T-helper 2 cell (primary cell): ENCODE data around the gene ATOX1.
A peak's percentile ranks its signal among the peaks of the same experiment; 100 is the strongest.

Experiments
- DNase-seq, 5 experiments: peaks; one replicate each; pipeline versions ENCODE4 v3.0.0 to v3.0.0-alpha.2; 2012 to 2022

ATOX1 gene

DNA sequence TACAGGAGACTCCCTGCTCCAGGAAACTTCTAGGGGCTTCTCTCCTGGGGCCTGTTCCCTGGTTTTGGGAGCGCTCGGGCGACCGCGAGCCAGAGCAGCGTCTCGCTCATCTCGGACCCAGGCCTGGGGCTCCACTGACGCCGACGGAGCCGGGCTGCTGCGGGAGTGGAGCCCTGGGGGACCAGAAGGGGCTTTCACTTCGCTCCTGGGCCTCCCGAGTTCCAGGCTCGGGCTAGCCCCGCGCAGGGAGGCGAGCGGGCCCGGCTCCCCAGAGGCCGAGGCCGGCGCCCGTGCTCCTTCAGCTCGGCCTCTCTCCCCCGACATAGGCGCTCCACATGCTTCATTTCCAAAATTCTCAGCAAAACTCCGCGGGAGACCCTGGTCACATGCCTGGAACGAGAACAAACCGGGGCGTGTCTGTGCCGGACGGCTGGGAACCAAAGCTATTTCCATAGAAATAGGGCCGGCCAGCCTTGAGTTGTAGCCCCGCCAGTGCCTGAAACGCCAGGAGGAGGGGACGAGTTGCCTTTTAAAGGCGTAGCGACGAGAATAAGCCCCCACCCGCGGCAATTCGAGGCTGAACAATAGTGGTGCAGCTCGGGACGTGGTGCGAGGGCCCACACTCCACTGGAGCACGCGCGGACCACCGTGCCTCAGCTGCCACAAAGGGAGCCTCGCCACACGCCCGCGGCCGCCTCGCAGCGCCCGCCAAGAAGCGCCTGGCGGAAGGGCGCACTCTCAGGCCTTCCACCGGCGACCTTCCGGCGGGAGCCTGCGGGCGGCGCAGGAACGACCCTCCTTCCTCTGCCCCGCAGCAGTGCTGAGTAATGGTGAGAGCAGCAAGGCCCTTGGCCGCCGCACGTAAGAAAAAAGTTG lies 12.2 kb upstream of the ATOX1 start:
- peak in 1 of 5 experiments; percentile 3 for DNase-seq

DNA sequence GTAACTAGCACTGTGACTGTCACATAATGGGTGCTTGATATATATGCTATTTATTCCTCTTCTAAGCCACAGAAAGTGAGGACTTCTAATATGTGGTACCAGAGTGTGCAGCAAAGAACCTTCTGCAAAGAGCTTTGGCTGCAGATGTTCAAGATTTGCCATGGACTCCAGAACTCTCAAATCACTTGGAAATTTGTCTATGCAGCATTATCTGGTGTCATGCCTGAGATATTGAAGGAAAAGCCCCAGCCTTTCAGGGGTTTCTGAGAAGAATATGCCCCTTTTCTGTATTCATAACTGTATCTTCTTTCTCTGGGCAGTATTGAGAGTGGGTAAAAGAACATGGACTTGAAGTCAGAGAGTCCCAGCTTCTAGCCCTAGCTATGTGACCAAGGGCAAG lies 8.5 kb upstream of the ATOX1 start:
- DNase-seq: no peak

DNA sequence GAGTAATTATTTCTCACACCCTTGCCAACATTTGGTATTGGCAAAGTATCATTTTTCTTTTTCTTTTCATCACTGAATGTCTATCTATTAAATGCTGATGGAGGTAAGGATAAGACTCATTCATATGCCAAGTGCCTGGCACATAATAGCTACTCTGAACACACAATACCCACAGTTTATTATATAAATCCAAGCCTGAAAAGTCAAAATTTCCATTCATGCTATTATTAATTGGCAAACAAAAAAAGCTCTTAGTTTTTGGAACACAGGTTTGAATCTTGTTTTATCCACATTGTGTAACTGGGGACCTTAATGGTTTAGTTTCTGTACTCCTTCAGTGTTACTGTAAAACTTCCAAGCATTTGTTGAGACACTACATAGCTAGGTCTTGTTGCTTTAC lies 6.4 kb upstream of the ATOX1 start:
- DNase-seq: no peak

DNA sequence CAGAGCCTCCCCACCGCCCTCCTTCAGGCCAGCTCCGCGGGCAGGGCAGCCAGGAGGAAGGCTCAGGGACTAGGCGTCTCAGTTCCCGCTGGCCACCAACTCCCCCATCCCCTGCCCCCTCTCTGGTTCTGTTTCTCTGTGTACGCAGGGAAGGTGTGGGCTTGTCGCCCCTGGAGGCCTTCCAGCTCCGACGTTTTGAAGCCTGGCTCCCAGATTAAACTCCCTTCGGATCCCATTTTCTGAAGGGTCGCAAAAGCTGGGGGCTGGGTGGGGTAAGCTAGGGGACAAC lies 346 bp downstream of the ATOX1 start:
- DNase-seq: no peak

DNA sequence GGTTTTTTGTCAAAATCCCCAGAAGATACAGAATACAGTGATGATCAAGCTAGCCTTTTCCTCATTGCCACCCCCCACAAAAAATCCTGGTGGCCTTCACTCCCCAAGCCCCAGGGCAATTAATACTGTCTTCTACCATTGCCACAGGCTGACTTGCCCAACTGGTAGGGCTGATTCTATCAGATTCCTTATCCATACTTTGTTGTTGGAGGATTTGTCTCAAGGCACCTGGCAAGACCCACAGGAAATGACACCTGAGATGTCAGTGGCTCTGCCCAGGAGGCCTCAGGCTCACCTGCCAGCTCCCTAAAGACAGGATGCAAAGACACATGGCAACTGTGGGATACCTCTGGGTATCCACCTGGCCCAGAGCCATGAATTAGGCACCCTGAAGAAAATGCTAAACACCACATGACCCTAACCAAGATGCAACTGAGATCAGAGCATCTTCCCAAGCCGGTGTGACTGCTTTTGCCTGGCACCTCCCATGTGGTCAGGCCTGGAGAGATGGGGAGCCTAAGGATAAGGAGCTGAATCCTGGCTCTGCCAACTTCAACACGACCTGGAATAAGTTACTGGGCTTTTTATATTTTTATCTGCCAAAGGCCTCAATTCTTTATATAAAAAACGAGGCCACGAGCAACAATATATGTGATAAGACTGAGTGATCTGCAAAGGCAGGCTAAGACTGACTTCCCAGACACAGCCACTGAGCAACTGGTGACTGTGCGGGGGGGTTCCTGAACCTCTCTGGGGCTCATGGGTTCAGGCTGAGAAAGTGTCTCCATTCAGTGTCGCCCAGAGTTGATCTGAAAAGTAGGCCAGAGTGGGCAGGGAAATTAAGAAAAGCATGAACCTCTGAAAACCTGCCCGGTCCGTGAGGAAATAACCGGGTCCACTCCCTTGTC lies 944 bp downstream of the ATOX1 start:
- peak in 1 of 5 experiments; percentile 50 for DNase-seq

DNA sequence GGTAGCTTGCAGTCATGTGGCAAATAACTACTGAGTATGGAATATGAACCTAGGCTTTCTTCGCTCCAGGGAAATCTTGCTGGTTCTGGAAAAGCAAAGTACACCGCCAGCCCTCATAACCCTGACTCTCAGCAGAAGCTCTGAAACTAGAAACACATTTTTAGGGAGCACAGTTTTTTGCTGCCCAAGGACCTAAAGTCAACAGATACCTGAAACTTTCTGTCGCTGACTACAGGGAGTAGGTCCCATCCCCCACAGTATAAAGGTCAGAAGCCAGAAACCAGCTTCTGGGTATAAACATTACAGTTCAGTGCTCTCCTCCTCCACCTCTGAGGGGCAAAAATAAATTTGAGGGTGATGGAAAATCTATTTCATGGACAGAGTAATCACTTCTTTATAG lies 3.0 kb downstream of the ATOX1 start:
- no peak for DNase-seq

DNA sequence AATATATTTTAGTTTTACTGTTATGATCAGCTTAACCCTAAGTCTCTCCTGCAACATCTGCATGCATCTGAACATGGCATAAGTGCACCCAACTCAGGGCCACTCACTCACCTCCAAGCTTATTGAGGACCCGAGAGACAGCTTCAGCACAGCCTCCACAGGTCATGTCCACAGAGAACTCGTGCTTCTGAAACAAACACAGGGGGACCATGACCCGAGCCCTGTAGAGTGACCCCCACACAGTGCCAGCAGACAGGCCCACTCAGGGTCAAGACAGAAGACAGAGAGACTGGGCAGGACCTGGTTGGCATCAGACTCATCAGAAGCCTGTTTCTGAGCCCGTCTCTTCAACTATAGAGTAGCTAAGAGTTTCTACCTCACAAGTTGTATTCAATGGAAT lies 6.8 kb downstream of the ATOX1 start:
- DNase-seq: no peak

DNA sequence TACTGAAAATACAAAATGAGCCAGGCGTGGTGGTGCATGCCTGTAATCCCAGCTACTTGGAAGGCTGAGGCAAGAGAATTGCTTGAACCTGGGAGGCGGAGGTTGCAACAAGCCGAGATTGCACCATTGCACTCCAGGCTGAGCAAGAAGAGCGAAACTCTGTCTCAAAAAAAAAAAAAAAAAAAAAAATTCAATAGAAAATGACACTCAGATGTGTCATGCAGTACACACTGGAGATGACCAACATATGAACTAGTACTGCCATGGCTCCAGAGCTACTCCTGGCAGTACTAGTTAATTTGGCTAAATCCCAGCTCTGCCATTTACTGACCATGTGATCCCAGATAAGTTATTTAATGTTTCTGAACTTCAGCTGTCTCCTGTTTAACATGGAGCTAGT lies 7.3 kb downstream of the ATOX1 start:
- DNase-seq: no peak

DNA sequence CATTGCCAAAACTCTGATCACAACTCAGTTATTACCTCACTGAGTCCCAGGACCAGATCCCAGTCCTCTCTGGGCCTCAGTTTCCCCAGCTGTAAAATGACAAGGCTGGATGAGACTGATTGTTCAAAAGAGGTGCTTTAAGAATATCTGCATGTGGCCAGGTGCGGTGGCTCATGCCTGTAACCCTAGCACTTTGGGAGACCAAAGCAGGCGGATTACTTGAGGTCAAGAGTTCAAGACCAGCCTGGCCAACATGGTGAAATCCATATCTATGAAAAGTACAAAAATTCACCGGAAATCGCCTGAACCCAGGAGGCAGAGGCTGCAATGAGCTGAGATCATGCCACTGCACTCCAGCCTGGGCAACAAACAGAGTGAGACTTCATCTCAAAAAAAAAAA lies 8.3 kb downstream of the ATOX1 start:
- DNase-seq: no peak

DNA sequence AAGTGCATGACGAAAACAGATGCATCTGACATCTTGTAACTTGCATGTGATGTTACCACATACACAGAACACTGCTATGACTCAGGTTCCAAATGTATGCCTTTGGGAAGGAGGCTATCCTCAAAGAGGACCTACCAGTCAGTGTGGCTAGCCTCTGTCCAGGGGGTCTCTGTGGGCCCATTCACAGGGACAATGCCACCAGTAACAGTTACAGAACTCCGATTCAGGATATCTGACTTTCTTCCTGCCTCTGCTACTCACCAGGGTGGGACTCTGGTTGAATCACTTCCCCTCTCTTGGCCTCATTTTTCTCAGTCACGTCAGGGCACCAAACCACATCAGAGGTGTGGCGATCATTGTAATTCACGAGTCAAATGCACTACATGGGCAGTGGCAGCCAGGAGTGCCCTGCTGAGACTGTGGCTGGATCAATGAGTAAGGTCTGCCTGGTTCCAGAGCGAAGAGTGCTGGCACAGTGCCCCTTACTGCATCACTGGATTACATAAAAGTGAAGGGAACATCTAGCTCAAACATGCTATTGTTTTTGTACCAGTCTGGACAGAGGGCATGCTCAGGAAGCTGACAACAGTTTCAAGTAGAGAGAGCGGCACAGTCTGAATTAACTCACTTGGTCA lies 13.2 kb downstream of the ATOX1 start:
- peak in 2 of 5 experiments; percentile 68 to 73 for DNase-seq

DNA sequence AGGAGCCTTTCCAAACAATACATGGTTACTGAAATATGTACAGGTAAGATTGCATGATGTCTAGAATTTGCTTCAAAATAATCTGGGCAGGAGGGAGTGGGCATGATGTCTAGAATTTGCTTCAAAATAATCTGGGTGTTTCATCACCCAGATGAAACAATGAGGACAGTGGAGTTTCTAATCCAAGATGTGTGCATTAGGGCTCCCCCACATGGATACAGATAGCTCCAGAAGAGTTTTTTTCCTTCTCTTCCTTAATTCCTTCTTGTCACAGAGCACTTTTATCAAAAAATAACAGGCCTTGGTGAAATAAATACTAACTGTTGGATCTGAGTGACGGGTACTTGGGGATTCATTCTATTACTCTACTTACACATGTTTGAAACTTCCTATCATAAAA lies 14.9 kb downstream of the ATOX1 start:
- no peak for DNase-seq

DNA sequence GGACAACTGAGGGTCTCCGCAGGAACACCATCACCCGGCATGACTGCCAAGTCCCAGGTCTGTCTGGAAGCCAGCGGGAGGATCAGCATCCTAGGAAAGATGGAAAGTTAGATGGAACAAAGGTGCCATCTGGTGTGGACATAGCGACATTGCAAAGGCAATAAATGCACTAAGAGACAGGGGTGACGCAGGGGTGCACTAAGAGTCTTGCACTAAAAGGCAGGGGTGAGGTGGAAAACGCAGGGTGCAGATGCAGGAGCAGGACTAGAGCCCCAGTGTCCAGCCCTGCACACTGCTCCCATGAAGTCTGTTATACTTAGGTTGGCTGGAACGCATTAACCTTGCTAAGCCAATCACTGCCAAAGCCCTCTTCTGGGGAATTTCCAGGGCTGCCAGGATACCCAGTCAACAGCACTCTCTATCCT lies 15.5 kb downstream of the ATOX1 start:
- DNase-seq: no peak

DNA sequence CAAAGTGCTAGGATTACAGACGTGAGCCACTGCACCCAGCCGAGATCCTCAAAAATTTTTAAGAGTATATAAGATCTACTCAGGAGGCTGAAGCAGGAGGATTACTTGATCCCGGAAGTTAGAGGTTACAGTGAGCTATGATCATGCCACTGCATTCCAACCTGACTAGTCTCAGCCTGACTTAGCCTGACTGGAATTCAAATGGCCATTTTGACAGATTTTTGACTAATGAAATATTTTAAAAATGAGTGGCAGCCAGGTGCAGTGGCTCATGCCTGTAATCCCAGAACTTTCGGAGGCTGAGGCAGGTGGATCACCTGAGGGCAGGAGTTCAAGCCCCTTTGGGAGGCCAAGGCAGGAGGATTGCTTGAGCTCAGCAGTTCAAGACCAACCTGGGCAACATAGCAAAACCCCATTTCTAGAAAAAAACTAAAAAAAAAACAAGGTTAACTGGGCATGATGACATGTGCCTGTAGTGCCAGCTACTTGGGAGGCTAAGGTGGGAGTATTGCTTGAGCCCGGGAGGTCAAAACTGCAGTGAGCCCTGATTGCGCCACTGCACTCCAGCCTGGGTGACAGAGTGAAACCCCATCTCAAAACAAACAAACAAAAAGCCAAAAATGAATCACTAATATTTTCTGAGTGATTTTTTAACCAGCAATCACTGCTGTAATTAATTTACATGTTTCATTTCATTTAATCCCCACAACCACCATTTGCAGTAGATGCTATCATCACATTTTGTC lies 16.6 kb downstream of the ATOX1 start:
- no peak for DNase-seq

DNA sequence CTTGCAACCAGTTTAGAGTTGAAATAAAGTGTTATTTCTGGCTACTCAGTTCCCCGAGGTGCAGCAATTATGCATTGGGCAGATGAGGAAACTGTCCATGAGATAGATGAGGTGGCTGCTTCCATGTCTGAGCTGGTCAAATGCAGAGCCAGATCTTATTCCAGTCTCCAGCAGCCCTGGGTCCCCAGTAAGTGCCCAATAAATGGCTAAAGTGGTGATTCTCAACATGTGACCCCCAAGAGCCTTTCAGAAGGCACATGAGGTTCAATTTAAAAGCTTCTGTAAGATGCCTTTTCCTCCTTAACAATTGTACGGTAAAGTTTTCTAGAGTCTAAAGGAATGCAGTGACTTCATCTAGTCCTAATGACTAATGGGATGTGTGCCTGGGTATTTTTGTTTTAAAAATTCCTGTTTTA lies 17.5 kb downstream of the ATOX1 start:
- no peak for DNase-seq

DNA sequence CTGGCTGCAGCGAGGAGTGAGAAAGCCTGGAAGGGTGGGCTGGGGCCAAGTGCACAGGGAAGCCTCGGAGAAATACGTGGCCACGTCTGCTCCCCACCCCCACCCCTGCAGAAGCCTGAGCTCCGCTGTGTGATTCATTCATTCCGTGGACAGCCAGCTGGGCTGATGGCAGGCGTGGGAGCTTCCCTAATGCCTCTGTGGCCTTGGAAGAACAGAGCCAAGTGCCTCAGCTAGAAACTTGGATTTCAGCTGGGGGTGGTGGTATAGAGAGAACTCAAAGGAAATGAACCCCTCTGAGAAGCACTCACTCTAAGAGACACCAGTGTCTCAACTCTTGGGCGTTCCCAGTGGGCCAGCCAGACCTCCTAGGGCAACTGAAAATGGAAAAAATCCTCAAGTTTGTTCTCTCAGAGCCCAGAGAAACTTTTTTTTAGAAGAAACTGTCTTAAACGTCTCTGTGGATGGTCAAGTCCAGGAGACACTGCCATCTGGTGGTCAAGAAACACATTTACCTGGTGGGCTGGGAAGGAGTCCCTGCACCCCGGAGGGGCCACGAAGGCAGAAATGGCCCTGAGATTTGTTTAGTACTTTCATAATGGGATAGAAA lies 18.0 kb downstream of the ATOX1 start:
- peak in 4 of 5 experiments; percentile 10 to 66 (median 18) for DNase-seq

DNA sequence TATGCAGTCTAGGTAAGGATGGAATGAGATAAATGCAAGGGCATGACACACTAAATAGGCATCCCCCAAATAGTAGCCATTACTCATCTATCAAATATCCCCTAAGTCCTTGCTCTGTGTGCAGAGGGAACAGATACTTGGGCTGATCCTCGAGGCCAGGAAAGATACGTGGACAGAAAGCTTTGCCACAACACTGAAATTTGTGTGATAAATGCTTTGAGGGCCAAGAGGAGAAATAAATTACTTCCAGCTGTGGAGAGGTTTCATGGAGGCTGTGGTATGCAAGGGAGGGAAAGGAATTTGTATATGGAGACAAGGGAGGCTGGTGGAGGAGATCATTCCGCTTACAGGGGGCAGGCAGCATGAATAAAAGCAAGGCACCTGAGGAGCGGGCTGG lies 18.5 kb downstream of the ATOX1 start:
- DNase-seq: no peak

DNA sequence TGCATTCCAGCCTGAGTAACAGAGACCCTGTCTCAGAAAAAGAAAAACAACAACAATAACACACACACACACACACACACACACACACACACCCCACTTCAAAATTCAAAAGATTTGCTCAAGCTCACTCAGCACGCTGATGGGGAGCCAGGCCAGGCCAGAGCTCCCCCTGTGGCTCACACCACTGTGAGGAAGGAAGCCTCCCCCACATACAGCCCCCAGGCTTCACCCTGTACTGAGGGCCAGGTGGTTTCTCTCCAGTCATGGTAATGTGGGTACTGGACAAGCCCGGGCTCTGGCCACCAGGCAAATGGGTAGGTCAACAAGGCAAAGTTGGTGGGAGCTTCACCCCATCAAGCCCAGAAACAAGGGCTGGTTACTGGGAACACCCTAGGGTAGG lies 19.0 kb downstream of the ATOX1 start:
- no peak for DNase-seq

DNA sequence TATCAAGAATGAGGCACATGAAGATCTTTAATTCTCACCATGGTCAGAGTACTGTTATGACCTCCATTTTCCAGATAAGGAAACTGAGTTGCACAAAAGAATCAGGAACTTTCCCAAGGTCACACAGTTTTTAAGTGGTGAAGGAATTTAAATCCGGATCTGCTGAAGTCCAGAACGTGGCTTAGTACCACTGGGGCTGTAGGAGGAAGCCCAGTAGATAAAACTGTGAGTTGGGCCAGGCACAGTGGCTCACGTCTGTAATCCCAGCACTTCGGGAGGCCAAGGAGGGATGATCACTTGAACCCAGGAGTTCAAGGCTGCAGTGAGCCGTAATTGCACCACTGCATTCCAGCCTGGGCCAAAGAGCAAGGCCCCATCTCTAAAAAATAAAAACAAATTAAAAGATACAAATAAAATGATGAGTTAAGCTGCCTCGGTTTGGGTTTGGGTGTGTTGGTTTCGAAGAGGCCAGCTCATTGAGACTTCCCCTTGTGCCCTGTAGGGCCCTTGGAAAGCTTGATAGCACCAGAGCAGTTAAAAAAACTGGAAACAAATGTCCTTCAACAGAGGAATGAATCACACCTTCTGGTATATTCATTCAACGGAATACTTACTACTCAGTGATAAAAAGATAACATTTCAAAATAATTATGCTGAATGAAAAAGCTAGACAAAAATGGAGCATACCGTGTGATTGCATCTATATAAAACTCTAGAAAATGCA lies 20.1 kb downstream of the ATOX1 start:
- DNase-seq: no peak

DNA sequence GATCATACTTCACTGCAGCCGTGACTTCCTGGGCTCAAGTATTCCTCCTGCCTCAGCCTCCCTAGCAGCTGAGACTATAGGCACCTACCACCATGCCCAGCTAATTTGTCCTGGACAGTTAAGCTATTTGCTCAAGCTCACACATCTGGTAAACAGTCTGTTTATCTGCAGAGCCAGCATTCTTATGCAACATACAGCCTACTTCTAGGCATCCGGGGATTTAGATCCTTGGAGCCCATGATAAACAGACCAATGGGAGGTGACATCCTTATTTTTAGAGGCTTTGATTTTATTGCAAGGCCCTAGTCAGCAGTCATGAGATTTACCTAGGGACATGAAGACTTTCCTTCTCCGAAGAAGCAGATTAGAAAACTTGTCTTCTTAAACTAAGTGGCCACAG lies 21.0 kb downstream of the ATOX1 start:
- no peak for DNase-seq

DNA sequence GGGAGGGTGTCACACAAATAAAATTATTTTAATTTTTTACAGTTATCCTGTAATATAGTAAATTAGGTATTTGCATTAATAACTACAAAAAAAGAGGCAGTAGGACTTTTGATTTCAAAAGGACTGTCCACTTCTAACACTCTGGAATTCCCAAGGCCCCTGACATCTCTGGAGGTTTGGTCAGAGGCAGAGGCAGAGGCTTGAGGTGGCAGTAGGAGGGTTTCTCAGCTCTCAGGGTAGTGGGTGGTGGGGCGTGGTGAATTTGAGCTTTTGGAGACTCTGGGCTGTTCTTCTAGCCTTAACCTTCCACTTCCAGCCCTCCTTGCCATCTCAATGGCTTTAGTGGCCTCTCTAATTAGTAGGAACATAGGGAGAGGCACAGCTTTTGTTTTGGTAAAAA lies 22.8 kb downstream of the ATOX1 start:
- DNase-seq: no peak

DNA sequence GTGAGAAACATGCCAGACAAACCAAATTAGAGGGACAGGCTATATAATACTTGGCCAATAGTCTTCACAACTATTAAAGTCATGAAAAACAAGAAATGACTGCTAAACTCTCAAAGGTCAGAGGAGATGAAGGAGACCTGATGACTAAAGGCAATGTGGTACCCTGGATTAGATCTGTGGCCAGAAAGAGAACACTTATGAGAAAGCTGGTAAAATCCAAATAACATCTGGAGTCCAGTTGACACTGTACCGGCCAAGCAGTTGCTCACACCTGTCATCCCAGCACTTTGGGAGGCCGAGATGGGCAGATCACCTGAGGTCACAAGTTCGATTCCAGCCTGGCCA lies 24.4 kb downstream of the ATOX1 start:
- DNase-seq: no peak
